Adrenal gland (tissue), 5 donors: ENCODE data around the gene GPSM3.

ENCODE experiments used
- CTCF ChIP-seq, 6 experiments: fragments of 450-650 bp in 4 of 6; fragments of 200-600 bp in 2 of 6; sonication (generic) in 1 of 6; IDR thresholded peaks; 1 replicate in 5 of 6; 2 replicates in 1 of 6; pipeline versions ENCODE4 v1.5.1 to v1.8.0; 2016 to 2021; ENCODE audit warnings: antibody characterized with exemption in 6 of 6, mild to moderate bottlenecking in 2 of 6, moderate library complexity in 1 of 6
- POLR2A ChIP-seq, 2 donors: fragments of 450-650 bp; IDR thresholded peaks; one replicate each; pipeline ENCODE4 v1.6.1; 2017; ENCODE audit warnings: antibody characterized with exemption in 2 of 2, mild to moderate bottlenecking in 2 of 2, moderate library complexity in 1 of 2
- donor health status: DM: no; HTN: no; CAD: no.

- TF ChIP-seq POLR2A (IDR thresholded peaks at IDR 0.05): no peak
- TF ChIP-seq CTCF (IDR thresholded peaks at IDR 0.05): no peak
These were observed 9.4 kb downstream of the GPSM3 start for GRCh38 chr6:32183030-32183429.
